A549 treated with Hydrocortisone at 1 μM for 4 hours (cell line): Measurements from ENCODE around the gene HMG20A. TPM values are rescaled to one million over a fixed set of nuclear protein-coding genes. Genes with fewer than 3 reads are reported as not detected.

Source experiments
- total RNA-seq: library from RNA; stranded (reverse); fragments of 200-300 nt; extraction: Qiagen RNA extraction; gene quantifications from 5 replicates; pipeline ENCODE4 v1.2.3, GENCODE V29; 2022

The HMG20A gene
- 22.7 to 32.8 TPM (median 26.6 TPM) in 5 replicates for total RNA-seq

DNA sequence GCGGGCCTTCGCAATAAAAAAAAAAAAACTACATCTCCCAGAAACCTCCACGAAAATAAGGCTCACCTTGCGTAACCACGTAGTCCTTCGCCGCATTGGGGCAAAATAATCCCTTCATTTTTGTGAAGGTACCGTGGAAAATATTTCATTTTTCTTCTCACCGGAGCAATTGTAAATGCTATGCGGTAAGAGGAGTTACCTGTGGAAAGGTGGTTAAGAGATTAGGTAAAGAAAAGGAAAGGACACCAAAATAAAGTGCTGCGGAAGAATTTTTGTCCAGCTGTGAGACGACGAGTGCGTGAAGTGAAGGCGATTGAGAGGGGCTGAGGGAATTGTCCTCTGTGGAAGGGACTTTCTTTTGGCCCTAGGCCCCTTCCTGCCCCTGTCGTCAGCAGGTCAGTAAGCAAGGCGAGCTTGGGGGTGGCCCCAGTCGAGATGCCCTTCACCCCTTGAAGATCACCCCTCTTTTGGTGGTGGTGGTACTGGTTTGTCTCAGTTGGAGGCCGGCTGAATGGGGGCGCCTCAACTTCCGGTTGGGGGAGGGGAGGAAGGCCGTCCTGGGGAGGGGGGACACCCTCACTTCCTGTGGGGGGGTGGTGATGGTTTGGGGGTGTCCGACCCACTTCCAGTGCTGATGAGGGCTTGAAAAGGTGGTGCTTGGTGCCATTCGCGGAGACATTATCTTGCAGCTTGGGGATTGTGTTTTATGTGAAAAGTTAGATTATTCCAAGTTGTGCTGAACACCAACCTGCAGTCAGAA, at the start of gene HMG20A:
Gene HMG20A (plus strand): TSS at position 279 of the 760 bp plus-strand sequence. CDS start 37,520 bp downstream, outside the sequence.

DNA sequence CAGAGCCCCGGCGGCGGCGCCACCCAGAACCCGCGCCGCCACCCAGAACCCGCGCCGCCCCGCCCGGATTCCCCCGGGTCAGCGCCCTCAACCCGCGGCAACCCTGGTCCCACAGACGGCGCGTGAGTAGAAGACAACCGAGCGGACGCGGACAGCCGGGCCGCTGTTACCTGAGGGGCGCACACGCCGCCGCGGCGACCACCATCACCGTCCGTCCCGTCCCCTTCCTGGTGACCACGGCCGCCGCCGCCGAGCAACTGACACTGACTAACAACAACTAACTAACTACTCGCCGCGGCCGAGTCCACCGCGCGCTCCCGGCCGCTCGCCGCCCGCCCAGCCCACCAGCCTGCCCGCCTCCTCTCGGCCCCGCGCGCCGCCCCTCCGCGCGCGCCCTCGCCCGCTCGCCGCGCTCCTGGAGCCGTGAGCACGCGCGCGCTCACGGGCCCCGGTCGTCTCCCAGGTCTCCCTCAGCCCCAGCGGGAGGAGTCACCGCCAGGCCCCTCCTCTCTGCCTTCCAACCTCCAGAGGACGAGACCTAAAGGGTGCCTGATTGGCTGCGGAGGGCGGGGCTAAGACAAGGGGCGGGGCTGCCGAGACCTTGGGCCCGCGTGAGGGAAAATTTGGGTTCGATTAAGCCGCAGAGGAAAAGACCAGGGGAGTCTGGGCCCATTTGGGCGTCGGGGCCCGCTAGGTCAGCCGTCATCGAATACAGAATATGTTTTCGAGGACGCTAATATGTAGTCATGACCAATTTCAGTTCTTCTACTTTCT, 665 bp upstream of the HMG20A start, which contains the start of gene PEAK1:
Gene PEAK1 (minus strand): TSS at position 269 of the 774 bp plus-strand sequence. CDS start 238,178 bp downstream, outside the sequence.

Other genes with a start within 250 kb of the HMG20A start
- gene PEAK1, start 784 bp upstream of the HMG20A start, total RNA-seq: 5.0 to 11.5 TPM (median 7.5 TPM) in 5 replicates
- 7.8 to 10.9 TPM (median 9.3 TPM) in 5 replicates for gene LINGO1, start 212.0 kb downstream of the HMG20A start, total RNA-seq